Peyer's patch (tissue), 4 donors: ENCODE data around the gene TMEM176A. TPM values are rescaled to one million over a fixed set of nuclear protein-coding genes. Genes with fewer than 3 reads are reported as not detected.

Experiments used
- DNase-seq, 3 donors: peaks; one replicate each; pipeline ENCODE4 v3.0.0-alpha.2; 2017 to 2019
- H3K27ac ChIP-seq, 4 donors: fragments of 200-600 bp; sonication (generic); one replicate each; pipeline ENCODE4 v1.5.1; 2016 to 2019
- H3K27me3 ChIP-seq, 2 donors: fragments of 200-600 bp; sonication (generic); one replicate each; pipeline ENCODE4 v1.5.1; 2019
- H3K36me3 ChIP-seq, 3 donors: fragments of 200-600 bp; sonication (generic); one replicate each; pipeline ENCODE4 v1.5.1; 2016 to 2019
- H3K4me1 ChIP-seq, 4 donors: fragments of 200-600 bp; sonication (generic); one replicate each; pipeline ENCODE4 v1.5.1; 2016 to 2019
- H3K4me3 ChIP-seq, 4 donors: fragments of 200-600 bp; sonication (generic); 1 replicate in 3 of 4; 2 replicates in 1 of 4; pipeline ENCODE4 v1.5.1; 2016 to 2019; ENCODE audit warnings: mild to moderate bottlenecking in 1 of 4
- H3K9me3 ChIP-seq, 4 donors: fragments of 200-600 bp; sonication (generic); one replicate each; pipeline ENCODE4 v1.5.1; 2016 to 2019; ENCODE audit warnings: mild to moderate bottlenecking in 1 of 4
- POLR2A ChIP-seq, 2 donors: fragments of 450-650 bp; IDR thresholded peaks; one replicate each; pipeline ENCODE4 v1.5.1; 2017; ENCODE audit warnings: antibody characterized with exemption in 2 of 2, mild to moderate bottlenecking in 2 of 2, moderate library complexity in 2 of 2
- total RNA-seq, 4 donors: library from RNA; depleted of rRNA; stranded (reverse); fragments of >200 nt; gene quantifications; one replicate each; pipeline ENCODE4 v1.1.0, GENCODE V29; 2016
- TF ChIP-seq, protein P1 (sequence below), 6 experiments: fragments of 450-650 bp in 4 of 6; fragments of 200-600 bp in 2 of 6; sonication (generic) in 1 of 6; IDR thresholded peaks; one replicate each; pipeline ENCODE4 v1.5.1; 2017 to 2019; ENCODE audit warnings: antibody characterized with exemption in 6 of 6, mild to moderate bottlenecking in 3 of 6, moderate library complexity in 1 of 6

Gene TMEM176A
- total RNA-seq, 4 donors from 2014 or later, result 88.3 to 338 (median 232) TPM

DNA sequence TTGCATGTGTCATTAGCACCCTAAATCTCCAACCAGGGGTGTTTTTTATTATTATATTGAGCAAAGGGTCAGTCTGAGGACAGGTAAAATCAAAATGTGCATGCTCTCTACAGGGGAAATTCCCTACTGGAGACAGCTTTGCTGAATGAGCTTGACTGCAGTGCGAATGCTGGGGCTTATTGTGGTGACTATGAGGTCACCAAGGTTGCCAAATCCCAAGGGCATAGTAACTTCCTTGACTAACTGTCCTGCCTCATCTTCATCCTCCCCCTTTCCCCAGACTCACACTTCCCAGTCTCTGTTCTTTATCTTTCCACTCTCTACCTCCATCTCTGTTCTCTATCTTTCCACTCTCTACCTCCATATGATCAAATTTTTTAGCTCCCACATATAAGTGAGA is 28.9 kb downstream of the TMEM176A start:
- Histone ChIP-seq H3K27ac (no peak overlapping the region), H3K9me3 (no peaks in the 10 kb centered on the region), H3K4me1 (peaks cover 0 to 23% (median 3%) of the 10 kb centered on the region in 4 donors), H3K4me3 (no peak overlapping the region), H3K27me3 (no peaks in the 10 kb centered on the region), H3K36me3 (no peaks in the 10 kb centered on the region)
- no peak for DNase-seq
- no peak for TF ChIP-seq POLR2A (IDR thresholded peaks at IDR 0.05)
- TF ChIP-seq, protein P1, sequence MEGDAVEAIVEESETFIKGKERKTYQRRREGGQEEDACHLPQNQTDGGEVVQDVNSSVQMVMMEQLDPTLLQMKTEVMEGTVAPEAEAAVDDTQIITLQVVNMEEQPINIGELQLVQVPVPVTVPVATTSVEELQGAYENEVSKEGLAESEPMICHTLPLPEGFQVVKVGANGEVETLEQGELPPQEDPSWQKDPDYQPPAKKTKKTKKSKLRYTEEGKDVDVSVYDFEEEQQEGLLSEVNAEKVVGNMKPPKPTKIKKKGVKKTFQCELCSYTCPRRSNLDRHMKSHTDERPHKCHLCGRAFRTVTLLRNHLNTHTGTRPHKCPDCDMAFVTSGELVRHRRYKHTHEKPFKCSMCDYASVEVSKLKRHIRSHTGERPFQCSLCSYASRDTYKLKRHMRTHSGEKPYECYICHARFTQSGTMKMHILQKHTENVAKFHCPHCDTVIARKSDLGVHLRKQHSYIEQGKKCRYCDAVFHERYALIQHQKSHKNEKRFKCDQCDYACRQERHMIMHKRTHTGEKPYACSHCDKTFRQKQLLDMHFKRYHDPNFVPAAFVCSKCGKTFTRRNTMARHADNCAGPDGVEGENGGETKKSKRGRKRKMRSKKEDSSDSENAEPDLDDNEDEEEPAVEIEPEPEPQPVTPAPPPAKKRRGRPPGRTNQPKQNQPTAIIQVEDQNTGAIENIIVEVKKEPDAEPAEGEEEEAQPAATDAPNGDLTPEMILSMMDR (IDR thresholded peaks at IDR 0.05), result no peak

- no peak for TF ChIP-seq POLR2A (IDR thresholded peaks at IDR 0.05)
- TF ChIP-seq, protein P1 (IDR thresholded peaks at IDR 0.05), result no peak
- no peak overlapping the region for H3K4me3 ChIP-seq
- no peaks in the 10 kb centered on the region for H3K36me3 ChIP-seq
- peak overlapping the region in 2 of 4 donors; percentile 55 to 69 for H3K27ac ChIP-seq
- no peaks in the 10 kb centered on the region for H3K27me3 ChIP-seq
- DNase-seq, result peak in 2 of 3 donors; percentile 81 to 84
- H3K4me1 ChIP-seq, result peaks cover 0 to 14% (median 3%) of the 10 kb centered on the region in 4 donors
- H3K9me3 ChIP-seq, result no peaks in the 10 kb centered on the region
These were observed 30.4 kb downstream of the TMEM176A start for GRCh38 chr7:150830937-150831336.

GRCh38 chr7:150831851-150832250 is 31.3 kb downstream of the TMEM176A start:
- Histone ChIP-seq H3K9me3 (no peaks in the 10 kb centered on the region), H3K4me3 (no peak overlapping the region), H3K27me3 (no peaks in the 10 kb centered on the region), H3K36me3 (no peaks in the 10 kb centered on the region), H3K4me1 (peaks cover 0 to 14% (median 2%) of the 10 kb centered on the region in 4 donors), H3K27ac (peak overlapping the region in 1 of 4 donors; percentile 55)
- TF ChIP-seq, protein P1 (IDR thresholded peaks at IDR 0.05), result no peak
- TF ChIP-seq POLR2A (IDR thresholded peaks at IDR 0.05), result no peak
- DNase-seq, result no peak

DNA sequence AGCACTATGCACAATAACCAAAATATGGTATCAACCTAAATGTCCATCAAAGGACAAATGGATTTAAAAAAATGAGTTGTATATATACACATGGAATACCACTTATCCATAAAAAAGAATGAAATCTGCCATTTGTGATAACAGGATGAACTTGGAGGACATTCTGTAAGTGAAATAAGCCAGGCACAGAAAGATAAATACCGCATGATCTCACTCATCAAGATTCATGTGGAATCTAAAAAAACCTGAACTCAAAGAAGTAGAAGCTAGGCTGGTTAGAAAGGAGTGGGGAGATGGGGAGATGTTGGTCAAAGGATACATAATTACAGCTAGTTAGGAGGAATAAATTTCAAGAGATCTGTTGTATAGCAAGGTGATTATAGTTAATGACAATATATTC is 34.5 kb downstream of the TMEM176A start:
- Histone ChIP-seq H3K4me1 (peaks cover 0 to 7% (median 0%) of the 10 kb centered on the region in 4 donors), H3K9me3 (no peaks in the 10 kb centered on the region), H3K27me3 (no peaks in the 10 kb centered on the region), H3K4me3 (no peak overlapping the region), H3K36me3 (no peaks in the 10 kb centered on the region), H3K27ac (no peak overlapping the region)
- DNase-seq, result no peak
- TF ChIP-seq, protein P1 (IDR thresholded peaks at IDR 0.05), result no peak
- no peak for TF ChIP-seq POLR2A (IDR thresholded peaks at IDR 0.05)

DNA sequence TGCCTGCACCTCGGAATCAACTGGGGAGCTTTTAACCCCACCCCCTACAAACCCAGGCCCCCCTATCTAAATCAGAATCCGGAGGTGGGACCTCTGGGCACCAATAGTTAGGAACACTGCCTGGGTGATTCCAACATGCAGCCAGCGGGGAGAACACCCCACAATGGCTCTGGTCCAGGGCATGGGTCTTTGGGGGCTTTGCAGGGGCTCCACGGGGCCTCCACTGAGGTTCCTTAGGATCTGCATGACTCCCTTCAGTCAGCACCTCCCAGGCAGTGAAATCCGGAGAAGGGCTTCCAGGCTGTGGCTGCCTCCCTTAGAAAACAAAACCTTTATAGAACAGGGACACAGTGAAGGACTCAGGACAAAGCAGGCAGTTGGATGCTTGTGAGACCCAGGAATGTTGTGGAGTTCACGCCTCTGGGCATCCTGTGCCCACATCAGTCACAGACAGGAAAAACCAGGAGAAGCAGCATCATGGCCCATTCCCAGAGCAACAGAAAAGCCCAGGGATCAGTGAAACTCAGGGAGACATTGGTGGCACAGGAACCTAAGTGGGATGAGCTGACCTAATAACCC is 35.2 kb downstream of the TMEM176A start:
- Histone ChIP-seq H3K4me3 (no peak overlapping the region), H3K27ac (no peak overlapping the region), H3K36me3 (no peaks in the 10 kb centered on the region), H3K27me3 (no peaks in the 10 kb centered on the region), H3K9me3 (no peaks in the 10 kb centered on the region), H3K4me1 (peaks cover 0 to 7% (median 0%) of the 10 kb centered on the region in 4 donors)
- TF ChIP-seq, protein P1 (IDR thresholded peaks at IDR 0.05), result no peak
- no peak for TF ChIP-seq POLR2A (IDR thresholded peaks at IDR 0.05)
- DNase-seq, result no peak
